M059J (cell line): Measurements from ENCODE around the gene CPNE6. TPM values are rescaled to one million over a fixed set of nuclear protein-coding genes. Genes with fewer than 3 reads are reported as not detected.
"Not testable (repeated sequence)": the region's sequence is repeated elsewhere in the genome, so short reads cannot be mapped to it uniquely, and the experiment has no call there.

ENCODE experiments used
- DNase-seq: peaks from one replicate; pipeline ENCODE4 v3.0.0-alpha.2; 2012; ENCODE audit warnings: low read depth
- total RNA-seq: library from RNA; depleted of rRNA; stranded (reverse); fragments of >200 nt; shearing (Covaris generic); gene quantifications from 2 replicates; pipeline ENCODE4 v1.2.3, GENCODE V29; 2014

CPNE6 gene
- total RNA-seq, 1 experiment from 2014 or later: not detected

DNA sequence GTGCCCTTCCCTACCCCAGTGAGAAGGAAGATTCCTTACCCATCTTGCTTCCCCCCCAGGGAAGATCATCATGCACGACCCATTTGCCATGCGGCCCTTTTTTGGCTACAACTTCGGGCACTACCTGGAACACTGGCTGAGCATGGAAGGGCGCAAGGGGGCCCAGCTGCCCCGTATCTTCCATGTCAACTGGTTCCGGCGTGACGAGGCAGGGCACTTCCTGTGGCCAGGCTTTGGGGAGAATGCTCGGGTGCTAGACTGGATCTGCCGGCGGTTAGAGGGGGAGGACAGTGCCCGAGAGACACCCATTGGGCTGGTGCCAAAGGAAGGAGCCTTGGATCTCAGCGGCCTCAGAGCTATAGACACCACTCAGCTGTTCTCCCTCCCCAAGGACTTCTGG lies 32.1 kb downstream of the CPNE6 start:
- no peak for DNase-seq

GRCh38 chr14:24105609-24106239 lies 34.4 kb downstream of the CPNE6 start:
- DNase-seq: not testable (repeated sequence)

DNA sequence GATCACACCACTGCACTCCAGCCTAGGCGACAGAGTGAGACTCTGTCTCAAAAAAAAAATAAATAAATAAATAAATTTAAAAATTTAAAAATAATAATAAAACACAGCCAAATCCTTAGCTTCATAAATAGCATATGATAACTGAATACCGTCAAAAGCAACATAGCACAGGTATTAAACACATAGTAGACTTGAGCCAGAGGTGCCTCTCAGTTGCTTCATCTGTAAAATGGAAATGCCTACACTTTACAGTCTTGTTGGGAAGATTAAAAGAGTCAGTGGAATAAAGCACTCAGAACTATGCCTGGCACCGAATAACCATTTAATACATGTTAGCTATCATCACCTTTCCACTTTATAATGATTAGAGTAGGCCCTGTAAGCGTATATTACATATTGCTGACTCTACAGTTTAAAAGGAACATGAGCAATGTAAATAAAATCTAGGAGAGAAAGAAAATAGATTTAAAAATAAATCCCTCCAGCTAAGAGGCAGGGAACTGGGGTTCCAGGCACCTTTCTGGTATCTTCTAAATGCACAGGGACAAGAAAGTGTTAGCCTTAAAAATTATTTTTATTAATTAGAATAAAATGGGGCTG lies 35.4 kb downstream of the CPNE6 start:
- no peak for DNase-seq

DNA sequence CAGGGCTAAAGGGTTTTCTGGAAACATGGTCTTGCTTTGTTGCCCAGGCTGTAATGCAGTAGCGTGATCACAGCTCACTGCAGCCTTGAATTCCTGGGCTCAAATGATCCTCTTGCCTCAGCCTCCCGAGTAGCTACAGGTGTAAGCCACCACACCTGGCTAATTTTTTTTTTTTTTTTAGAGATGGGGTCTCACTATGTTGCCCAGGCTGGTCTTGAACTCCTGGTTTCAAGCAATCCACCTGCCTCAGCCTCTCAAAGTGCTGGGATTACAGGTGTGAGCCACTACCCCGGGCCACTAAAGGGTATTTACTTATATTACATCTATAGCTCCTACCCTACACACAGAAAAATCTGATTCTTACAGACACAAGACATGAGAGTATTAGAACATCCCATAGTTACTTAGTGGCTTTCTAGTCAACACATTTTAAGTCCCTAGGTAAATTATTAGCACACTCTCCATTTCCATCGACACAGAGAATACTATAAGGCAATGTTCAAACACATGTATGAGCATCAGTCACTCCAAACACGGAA lies 37.0 kb downstream of the CPNE6 start:
- no peak for DNase-seq

GRCh38 chr14:24110060-24110459 lies 38.7 kb downstream of the CPNE6 start:
- peak; percentile 1 for DNase-seq

GRCh38 chr14:24110523-24110922 lies 39.2 kb downstream of the CPNE6 start:
- DNase-seq: no peak

- no peak for DNase-seq
Measured at GRCh38 chr14:24113379-24113800, 42.0 kb downstream of the CPNE6 start.

DNA sequence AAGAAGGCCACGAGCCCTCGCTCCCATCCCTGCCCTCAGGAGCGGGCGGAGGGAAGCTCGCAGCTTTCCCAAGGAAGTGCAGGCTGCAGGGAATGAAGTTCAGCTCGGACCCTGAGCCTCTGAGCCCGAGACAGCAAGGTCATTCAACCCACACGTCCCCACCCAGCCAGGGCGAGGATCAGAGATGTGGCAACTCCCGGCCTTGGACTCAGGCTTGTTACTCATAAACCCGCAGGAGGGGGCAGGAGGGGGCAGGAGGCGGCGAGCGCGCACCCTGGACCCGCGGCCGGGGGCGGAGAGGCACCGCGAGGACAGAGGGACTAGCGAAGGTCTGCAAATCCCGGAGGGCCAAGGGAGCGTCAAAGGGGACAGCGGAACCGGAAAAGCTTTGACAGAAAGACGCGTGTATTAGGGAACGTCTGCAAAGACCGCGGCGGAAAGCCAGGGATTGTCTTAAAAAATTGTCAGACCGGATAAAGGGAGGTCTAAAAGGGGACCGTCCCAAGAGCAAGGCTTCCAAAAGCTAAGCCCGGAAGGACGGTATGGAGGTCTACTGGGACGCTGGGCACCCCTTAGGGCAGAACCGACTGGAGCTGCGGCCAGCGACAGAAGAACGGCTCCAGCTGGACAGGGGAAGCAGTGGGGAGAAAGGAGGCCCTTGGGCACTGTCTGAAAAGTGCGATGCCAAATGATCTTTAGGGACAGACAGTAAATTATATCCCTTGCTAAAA lies 42.6 kb downstream of the CPNE6 start:
- DNase-seq: peak; percentile 91

- peak; percentile 99 for DNase-seq
Measured at GRCh38 chr14:24114532-24115421, 43.4 kb downstream of the CPNE6 start, which contains the start of the genes DCAF11 and NRL. Gene DCAF11, plus strand, starts transcription at chr14:24114777. Its CDS starts 818 bp downstream, at chr14:24115595. Gene NRL, minus strand, starts transcription at chr14:24114949. Its CDS starts 32,101 bp downstream, at chr14:24082848.

DNA sequence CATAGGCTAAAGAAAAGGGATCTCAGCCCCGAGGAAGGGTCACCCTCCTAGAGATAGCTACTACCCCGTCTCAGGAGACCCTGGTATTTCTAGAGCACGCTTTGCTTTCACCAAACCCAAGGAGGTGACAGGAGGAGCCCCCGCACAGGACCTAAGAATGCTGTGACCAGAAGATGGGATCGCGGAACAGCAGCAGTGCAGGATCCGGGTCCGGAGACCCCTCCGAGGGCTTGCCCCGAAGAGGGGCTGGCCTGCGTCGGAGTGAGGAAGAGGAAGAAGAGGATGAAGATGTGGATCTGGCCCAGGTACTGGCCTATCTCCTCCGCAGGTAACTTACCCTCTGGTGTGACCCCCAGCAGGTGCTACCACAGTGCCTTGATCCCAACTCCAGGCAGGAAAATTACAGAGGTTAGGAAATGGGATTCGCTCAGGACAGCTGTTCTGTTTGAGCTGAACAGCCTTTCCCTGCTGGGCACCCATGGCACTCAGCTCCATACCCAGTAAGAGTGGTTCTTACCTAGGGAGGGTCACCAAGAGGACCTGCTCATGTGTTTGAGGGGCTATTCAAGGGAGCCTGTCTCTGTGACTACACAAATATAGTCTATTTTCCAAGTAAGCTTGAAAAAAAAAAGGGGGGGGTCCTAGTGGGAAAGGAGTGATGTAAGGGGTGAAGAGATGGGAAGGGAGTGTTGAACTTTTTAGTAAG lies 44.2 kb downstream of the CPNE6 start:
- no peak for DNase-seq

DNA sequence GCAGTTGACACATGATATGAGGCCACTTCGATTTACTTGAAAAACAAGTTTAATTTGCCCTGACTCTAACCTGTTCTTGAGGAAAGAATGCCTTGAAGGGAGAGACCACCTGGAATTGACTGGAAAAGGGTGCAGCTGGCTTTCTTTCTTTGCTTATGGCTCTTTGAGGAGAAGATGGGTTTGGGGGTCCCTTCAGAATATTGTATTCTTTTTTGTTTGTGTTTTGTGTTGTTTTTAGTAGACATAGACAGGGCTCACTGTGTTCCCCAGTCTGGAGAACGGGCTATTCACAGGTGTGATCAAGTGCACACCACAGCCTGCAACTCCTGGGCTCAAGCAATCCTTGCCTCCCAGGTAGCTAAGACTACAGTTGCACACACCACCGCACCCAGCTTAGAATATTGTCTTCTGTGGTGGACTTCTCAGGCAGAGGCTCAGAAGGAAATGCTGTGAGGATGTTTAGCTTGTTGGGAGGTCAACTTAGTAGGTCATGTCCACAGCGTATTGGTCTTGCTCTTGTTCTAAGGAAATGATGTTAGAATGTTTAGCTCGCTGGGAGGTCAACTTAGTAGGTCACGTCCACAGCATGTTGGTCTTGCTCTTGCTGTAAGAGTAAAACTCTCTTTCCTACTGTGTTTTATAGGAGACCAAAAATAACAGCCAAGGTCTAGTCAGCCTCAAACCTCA lies 44.9 kb downstream of the CPNE6 start:
- no peak for DNase-seq

DNA sequence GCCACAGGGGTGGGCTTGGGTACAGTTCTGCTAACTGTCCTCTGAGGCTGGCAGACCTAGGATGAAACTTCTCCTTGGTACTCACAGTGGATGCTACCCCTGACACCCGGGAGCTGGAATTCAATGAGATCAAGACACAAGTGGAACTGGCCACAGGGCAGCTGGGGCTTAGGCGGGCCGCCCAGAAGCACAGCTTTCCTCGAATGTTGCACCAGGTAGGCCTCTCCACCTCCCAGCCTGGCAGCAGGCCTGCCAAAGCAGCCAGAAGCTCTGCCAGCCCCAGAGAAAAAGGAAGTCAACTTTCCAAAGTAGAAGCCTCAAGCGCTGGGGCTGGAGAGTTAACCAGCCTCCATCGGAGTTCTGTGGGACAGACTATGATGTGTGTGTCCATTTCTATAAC lies 45.8 kb downstream of the CPNE6 start:
- no peak for DNase-seq

DNA sequence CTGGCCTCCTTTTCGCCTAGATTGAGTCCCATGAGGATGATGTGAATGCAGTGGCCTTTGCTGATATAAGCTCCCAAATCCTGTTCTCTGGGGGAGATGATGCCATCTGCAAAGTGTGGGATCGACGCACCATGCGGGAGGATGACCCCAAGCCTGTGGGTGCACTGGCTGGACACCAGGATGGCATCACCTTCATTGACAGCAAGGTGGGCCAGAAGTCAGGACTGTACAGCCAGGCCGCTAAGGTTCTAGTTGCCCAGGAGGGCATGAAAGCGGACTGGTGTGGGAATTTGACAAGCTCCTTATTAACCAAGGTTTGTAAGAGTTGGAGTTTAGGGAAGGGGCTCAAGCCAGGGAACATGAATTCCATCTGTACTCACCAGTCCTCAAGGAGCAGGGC lies 48.3 kb downstream of the CPNE6 start:
- DNase-seq: no peak

GRCh38 chr14:24121210-24121609 lies 49.8 kb downstream of the CPNE6 start:
- no peak for DNase-seq

- DNase-seq: no peak
Measured at GRCh38 chr14:24122416-24122815, 51.1 kb downstream of the CPNE6 start.

- DNase-seq: no peak
Measured at GRCh38 chr14:24122898-24123297, 51.5 kb downstream of the CPNE6 start.

- DNase-seq: no peak
Measured at GRCh38 chr14:24123424-24124417, 52.4 kb downstream of the CPNE6 start.

DNA sequence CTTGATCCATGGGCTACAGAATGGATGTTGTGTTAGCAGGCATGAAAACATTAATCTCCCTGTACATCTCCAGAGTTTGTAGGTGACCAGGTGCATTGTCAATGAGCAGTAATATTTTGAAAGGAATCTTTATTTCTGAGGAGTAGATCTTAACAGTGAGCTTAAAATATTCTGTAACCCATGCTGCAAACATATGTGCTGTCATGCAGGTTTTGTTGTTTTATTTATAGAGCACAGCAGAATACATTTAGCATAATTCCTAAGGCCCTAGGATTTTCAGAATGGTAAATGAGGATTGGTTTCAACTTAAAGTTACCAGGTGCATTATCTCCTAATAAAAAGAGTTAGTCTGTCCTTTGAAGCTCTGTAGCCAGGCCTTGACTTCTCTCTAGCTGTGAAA lies 55.6 kb downstream of the CPNE6 start:
- DNase-seq: no peak

- DNase-seq: no peak
Measured at GRCh38 chr14:24127673-24128072, 56.3 kb downstream of the CPNE6 start.
